Mammary epithelial cell (primary cell): ENCODE measurements around the gene GJB4.

Experiments
- EZH2 ChIP-seq: IDR thresholded peaks from 2 replicates; pipeline ENCODE4 v1.6.1; 2012; ENCODE audit warnings: low read length, inconsistent platforms, borderline replicate concordance
- TF ChIP-seq, protein P1 (sequence below), 2 donors: IDR thresholded peaks in 1 of 2; conservative IDR thresholded peaks in 1 of 2; 2 replicates each; pipeline ENCODE4 v1.5.1; 2011 to 2012; ENCODE audit warnings: inconsistent platforms in 2 of 2, low read length in 2 of 2, mild to moderate bottlenecking in 2 of 2, control low read depth in 1 of 2, low read depth in 1 of 2; ENCODE audit not compliant: insufficient read depth in 1 of 2; ENCODE audit errors: extremely low read depth in 1 of 2

DNA sequence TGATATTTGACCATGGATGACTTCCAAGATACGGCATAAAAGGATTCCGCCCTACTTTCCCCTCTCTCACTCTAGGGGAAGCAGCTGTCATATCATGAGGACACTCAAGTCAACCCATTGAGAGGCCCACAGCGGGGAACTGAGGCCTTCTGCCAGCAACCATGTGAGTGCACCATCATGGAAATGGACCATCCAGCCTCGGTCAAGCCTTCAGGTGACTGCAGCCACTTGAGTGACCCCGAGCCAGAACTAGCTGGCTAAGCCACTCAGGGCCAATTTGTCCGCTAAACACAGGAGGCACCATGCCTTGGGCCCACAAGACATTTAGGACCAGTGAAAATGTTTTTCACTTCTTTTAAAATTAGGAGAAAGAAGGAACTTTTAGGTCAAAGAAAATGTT lies 15.8 kb upstream of the GJB4 start:
- TF ChIP-seq, protein P1, sequence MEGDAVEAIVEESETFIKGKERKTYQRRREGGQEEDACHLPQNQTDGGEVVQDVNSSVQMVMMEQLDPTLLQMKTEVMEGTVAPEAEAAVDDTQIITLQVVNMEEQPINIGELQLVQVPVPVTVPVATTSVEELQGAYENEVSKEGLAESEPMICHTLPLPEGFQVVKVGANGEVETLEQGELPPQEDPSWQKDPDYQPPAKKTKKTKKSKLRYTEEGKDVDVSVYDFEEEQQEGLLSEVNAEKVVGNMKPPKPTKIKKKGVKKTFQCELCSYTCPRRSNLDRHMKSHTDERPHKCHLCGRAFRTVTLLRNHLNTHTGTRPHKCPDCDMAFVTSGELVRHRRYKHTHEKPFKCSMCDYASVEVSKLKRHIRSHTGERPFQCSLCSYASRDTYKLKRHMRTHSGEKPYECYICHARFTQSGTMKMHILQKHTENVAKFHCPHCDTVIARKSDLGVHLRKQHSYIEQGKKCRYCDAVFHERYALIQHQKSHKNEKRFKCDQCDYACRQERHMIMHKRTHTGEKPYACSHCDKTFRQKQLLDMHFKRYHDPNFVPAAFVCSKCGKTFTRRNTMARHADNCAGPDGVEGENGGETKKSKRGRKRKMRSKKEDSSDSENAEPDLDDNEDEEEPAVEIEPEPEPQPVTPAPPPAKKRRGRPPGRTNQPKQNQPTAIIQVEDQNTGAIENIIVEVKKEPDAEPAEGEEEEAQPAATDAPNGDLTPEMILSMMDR (conservative IDR thresholded peaks at IDR 0.05 in 1 of 2, IDR thresholded peaks at IDR 0.05 in 1 of 2; ENCODE audit: extremely low read depth in 1 of 2, insufficient read depth in 1 of 2, low read depth in 1 of 2, low read length in 2 of 2), result no peak
- TF ChIP-seq EZH2, result no peak
